Vagina (tissue), 2 donors: Measurements from ENCODE around the gene NCDN. TPM values are rescaled to one million over a fixed set of nuclear protein-coding genes. Genes with fewer than 3 reads are reported as not detected.
"Not testable (repeated sequence)": the region's sequence is repeated elsewhere in the genome, so short reads cannot be mapped to it uniquely, and the experiment has no call there.

Experiments used
- DNase-seq, 2 donors: peaks; one replicate each; pipeline ENCODE4 v3.0.0-alpha.2; 2017; ENCODE audit errors: extremely low spot score in 2 of 2
- H3K27ac ChIP-seq: fragments of 200-600 bp; sonication (generic); one replicate; pipeline ENCODE4 v1.5.1; 2019
- H3K27me3 ChIP-seq: fragments of 200-600 bp; sonication (generic); one replicate; pipeline ENCODE4 v1.5.1; 2019
- H3K36me3 ChIP-seq, 2 donors: fragments of 200-600 bp; sonication (generic); one replicate each; pipeline ENCODE4 v1.5.1; 2017 to 2019
- H3K4me1 ChIP-seq: fragments of 200-600 bp; sonication (generic); one replicate; pipeline ENCODE4 v1.5.1; 2019
- H3K4me3 ChIP-seq, 2 donors: fragments of 200-600 bp; sonication (generic); 1 replicate in 1 of 2; 2 replicates in 1 of 2; pipeline ENCODE4 v1.5.1; 2016 to 2019
- H3K9me3 ChIP-seq: fragments of 200-600 bp; sonication (generic); one replicate; pipeline ENCODE4 v1.5.1; 2019
- CTCF ChIP-seq, 3 experiments: fragments of 450-650 bp in 2 of 3; fragments of 200-600 bp in 1 of 3; sonication (generic) in 1 of 3; IDR thresholded peaks; one replicate each; pipeline ENCODE4 v1.5.1; 2017 to 2019; ENCODE audit warnings: antibody characterized with exemption in 3 of 3, mild to moderate bottlenecking in 2 of 3, moderate library complexity in 2 of 3
- POLR2A ChIP-seq, 2 donors: fragments of 450-650 bp; IDR thresholded peaks; one replicate each; pipeline ENCODE4 v1.6.1; 2017; ENCODE audit warnings: antibody characterized with exemption in 2 of 2, mild to moderate bottlenecking in 2 of 2, moderate library complexity in 2 of 2
- POLR2AphosphoS5 ChIP-seq, 2 donors: sonication (generic); formaldehyde crosslinking; IDR thresholded peaks; one replicate each; pipeline ENCODE4 v1.9.0; 2017; ENCODE audit warnings: antibody characterized with exemption in 2 of 2, mild to moderate bottlenecking in 2 of 2, low read depth in 1 of 2; ENCODE audit not compliant: insufficient read depth in 1 of 2
- intact Hi-C: fragments of 100-400 bp; cut with DNase I; formaldehyde crosslinking; loops from one replicate; pipeline ENCODE4 v1.15.1; 2023
- total RNA-seq: library from RNA; depleted of rRNA; stranded (reverse); fragments of >200 nt; gene quantifications from one replicate; pipeline ENCODE4 v1.2.3, GENCODE V29; 2016

Gene NCDN
- total RNA-seq, 1 donor from 2014 or later: 24.8 TPM

- Histone ChIP-seq H3K9me3 (no peaks in the 10 kb centered on the region), H3K4me1 (peaks cover 28% of the 10 kb centered on the region), H3K27ac (no peak overlapping the region), H3K27me3 (no peaks in the 10 kb centered on the region), H3K36me3 (no peaks in the 10 kb centered on the region), H3K4me3 (peak overlapping the region; percentile 43 to 46)
- intact Hi-C loops: no loop called here
- TF ChIP-seq POLR2A (IDR thresholded peaks at IDR 0.05) (no peak), CTCF (IDR thresholded peaks at IDR 0.05) (no peak), POLR2AphosphoS5 (IDR thresholded peaks at IDR 0.05; ENCODE audit: insufficient read depth in 1 of 2, low read depth in 1 of 2) (no peak)
- DNase-seq: no peak
These were observed 18.6 kb downstream of the NCDN start for GRCh38 chr1:35576061-35576765.

GRCh38 chr1:35576766-35577070, 19.1 kb downstream of the NCDN start:
- Histone ChIP-seq H3K4me1 (peaks cover 28% of the 10 kb centered on the region), H3K4me3 (peak overlapping the region; percentile 43 to 46)
- H3K36me3 ChIP-seq, H3K27me3 ChIP-seq, H3K27ac ChIP-seq, DNase-seq, intact Hi-C loops, H3K9me3 ChIP-seq: not testable (repeated sequence)

GRCh38 chr1:35577071-35577998, 19.7 kb downstream of the NCDN start:
- Histone ChIP-seq H3K9me3 (no peaks in the 10 kb centered on the region), H3K27ac (no peak overlapping the region), H3K4me1 (peaks cover 28% of the 10 kb centered on the region), H3K36me3 (no peaks in the 10 kb centered on the region), H3K4me3 (peak overlapping the region; percentile 43 to 46), H3K27me3 (no peaks in the 10 kb centered on the region)
- DNase-seq: no peak
- intact Hi-C loops: no loop called here
- TF ChIP-seq POLR2AphosphoS5 (IDR thresholded peaks at IDR 0.05; ENCODE audit: insufficient read depth in 1 of 2, low read depth in 1 of 2): peak in 1 of 2 donors; percentile 55
- no peak for TF ChIP-seq CTCF (IDR thresholded peaks at IDR 0.05)

GRCh38 chr1:35580949-35581388, 23.4 kb downstream of the NCDN start:
- H3K9me3 ChIP-seq: no peaks in the 10 kb centered on the region
- DNase-seq: no peak
- no peak for TF ChIP-seq POLR2A (IDR thresholded peaks at IDR 0.05)
- TF ChIP-seq CTCF (IDR thresholded peaks at IDR 0.05): no peak
- TF ChIP-seq POLR2AphosphoS5 (IDR thresholded peaks at IDR 0.05; ENCODE audit: insufficient read depth in 1 of 2, low read depth in 1 of 2): no peak
- H3K4me1 ChIP-seq: peaks cover 14% of the 10 kb centered on the region
- no peaks in the 10 kb centered on the region for H3K36me3 ChIP-seq
- no peaks in the 10 kb centered on the region for H3K27me3 ChIP-seq
- intact Hi-C loops: no loop called here
- no peak overlapping the region for H3K27ac ChIP-seq
- no peak overlapping the region for H3K4me3 ChIP-seq

GRCh38 chr1:35581621-35582020, 24.0 kb downstream of the NCDN start:
- H3K4me1 ChIP-seq: peaks cover 14% of the 10 kb centered on the region
- H3K27ac ChIP-seq, H3K4me3 ChIP-seq, DNase-seq, H3K9me3 ChIP-seq, H3K27me3 ChIP-seq, intact Hi-C loops, H3K36me3 ChIP-seq: not testable (repeated sequence)

GRCh38 chr1:35585281-35585680, 27.7 kb downstream of the NCDN start:
- no peaks in the 10 kb centered on the region for H3K27me3 ChIP-seq
- H3K4me3 ChIP-seq: no peak overlapping the region
- H3K9me3 ChIP-seq: no peaks in the 10 kb centered on the region
- DNase-seq: no peak
- no peak for TF ChIP-seq CTCF (IDR thresholded peaks at IDR 0.05)
- TF ChIP-seq POLR2A (IDR thresholded peaks at IDR 0.05): no peak
- no peak for TF ChIP-seq POLR2AphosphoS5 (IDR thresholded peaks at IDR 0.05; ENCODE audit: insufficient read depth in 1 of 2, low read depth in 1 of 2)
- intact Hi-C loops: no loop called here
- H3K27ac ChIP-seq: no peak overlapping the region
- no peaks in the 10 kb centered on the region for H3K36me3 ChIP-seq
- H3K4me1 ChIP-seq: no peaks in the 10 kb centered on the region

- H3K4me3 ChIP-seq, H3K27me3 ChIP-seq, H3K36me3 ChIP-seq, H3K9me3 ChIP-seq, DNase-seq, intact Hi-C loops, H3K4me1 ChIP-seq, H3K27ac ChIP-seq: not testable (repeated sequence)
These were observed 28.2 kb downstream of the NCDN start for GRCh38 chr1:35585805-35586204.
